H1 (cell line): ENCODE data around the gene DHRS4.
"Not testable (repeated sequence)": the region's sequence is repeated elsewhere in the genome, so short reads cannot be mapped to it uniquely, and the experiment has no call there.

ENCODE experiments used
- PHF8 ChIP-seq: fragments of 200-600 bp; sonication (generic); conservative IDR thresholded peaks from 2 replicates; pipeline ENCODE4 v1.7.1; 2012; ENCODE audit warnings: low read depth, mild to moderate bottlenecking, inconsistent platforms, low read length, moderate library complexity
- TEAD4 ChIP-seq: IDR thresholded peaks from 2 replicates; pipeline ENCODE4 v1.6.1; 2012; ENCODE audit warnings: low read depth, low read length, inconsistent platforms, mixed read lengths
- TF ChIP-seq, protein P1 (sequence below), 3 experiments: IDR thresholded peaks; 1 replicate in 2 of 3; 2 replicates in 1 of 3; pipeline versions ENCODE4 v1.5.1 to v1.6.1; 2011; ENCODE audit warnings: low read length in 3 of 3, mild to moderate bottlenecking in 3 of 3, inconsistent platforms in 2 of 3, low read depth in 1 of 3, moderate library complexity in 1 of 3; ENCODE audit not compliant: insufficient read depth in 1 of 3; ENCODE audit errors: control extremely low read depth in 1 of 3

GRCh38 chr14:23951136-23951466 is 2.5 kb upstream of the DHRS4 start:
- not testable (repeated sequence) for TF ChIP-seq TEAD4, PHF8
- TF ChIP-seq, protein P1, sequence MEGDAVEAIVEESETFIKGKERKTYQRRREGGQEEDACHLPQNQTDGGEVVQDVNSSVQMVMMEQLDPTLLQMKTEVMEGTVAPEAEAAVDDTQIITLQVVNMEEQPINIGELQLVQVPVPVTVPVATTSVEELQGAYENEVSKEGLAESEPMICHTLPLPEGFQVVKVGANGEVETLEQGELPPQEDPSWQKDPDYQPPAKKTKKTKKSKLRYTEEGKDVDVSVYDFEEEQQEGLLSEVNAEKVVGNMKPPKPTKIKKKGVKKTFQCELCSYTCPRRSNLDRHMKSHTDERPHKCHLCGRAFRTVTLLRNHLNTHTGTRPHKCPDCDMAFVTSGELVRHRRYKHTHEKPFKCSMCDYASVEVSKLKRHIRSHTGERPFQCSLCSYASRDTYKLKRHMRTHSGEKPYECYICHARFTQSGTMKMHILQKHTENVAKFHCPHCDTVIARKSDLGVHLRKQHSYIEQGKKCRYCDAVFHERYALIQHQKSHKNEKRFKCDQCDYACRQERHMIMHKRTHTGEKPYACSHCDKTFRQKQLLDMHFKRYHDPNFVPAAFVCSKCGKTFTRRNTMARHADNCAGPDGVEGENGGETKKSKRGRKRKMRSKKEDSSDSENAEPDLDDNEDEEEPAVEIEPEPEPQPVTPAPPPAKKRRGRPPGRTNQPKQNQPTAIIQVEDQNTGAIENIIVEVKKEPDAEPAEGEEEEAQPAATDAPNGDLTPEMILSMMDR (IDR thresholded peaks at IDR 0.05; ENCODE audit: control extremely low read depth in 1 of 3, insufficient read depth in 1 of 3, low read depth in 1 of 3, low read length in 3 of 3) = not testable (repeated sequence)
